ENCODE data around the gene NLRC3.
"Not testable (repeated sequence)": the region's sequence is repeated elsewhere in the genome, so short reads cannot be mapped to it uniquely, and the experiment has no call there.

The NLRC3 gene

GRCh38 chr16:3510416-3510815 is 66.8 kb downstream of the NLRC3 start:
- DNase-seq = no peak

GRCh38 chr16:3509470-3509928 is 67.7 kb downstream of the NLRC3 start:
- peak; percentile 80 for DNase-seq

DNA sequence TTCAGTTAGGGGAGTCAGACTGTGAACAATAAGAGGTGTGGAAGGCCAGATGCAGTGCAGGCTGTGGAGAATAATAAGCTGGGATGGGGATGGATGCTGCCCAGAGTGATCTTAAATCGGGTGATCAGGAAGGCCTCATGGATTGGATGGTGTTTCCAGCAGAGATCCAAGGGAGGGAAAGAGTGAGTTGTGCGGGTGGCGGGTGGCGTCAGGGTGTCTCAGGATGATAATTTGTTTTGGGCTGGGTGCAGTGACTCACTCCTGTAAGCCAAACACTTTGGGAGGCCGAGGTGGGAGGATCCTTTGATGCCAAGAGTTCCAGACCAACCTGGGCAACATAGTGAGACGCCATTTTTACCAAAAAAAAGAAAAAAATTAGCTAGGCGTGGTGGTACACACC is 68.5 kb downstream of the NLRC3 start:
- DNase-seq = no peak

- DNase-seq = peak; percentile 67
Observed at GRCh38 chr16:3503523-3503922, 73.7 kb downstream of the NLRC3 start.

GRCh38 chr16:3501783-3502400 is 75.3 kb downstream of the NLRC3 start:
- DNase-seq = no peak

DNA sequence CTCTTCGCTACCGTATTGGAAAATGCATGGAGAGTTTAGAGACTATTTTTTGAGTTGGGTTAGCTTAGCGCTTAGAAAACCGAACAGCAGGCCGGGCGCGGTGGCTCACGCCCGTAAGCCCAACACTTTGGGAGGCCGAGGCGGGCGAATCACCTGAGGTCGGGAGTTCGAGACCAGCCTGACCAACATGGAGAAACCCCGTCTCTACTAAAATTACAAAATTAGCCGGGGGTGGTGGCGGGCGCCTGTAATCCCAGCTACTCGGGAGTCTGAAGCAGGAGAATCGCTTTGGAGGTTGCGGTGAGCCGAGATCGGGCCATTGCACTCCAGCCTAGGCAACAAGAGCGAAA is 75.8 kb downstream of the NLRC3 start:
- DNase-seq = not testable (repeated sequence)

DNA sequence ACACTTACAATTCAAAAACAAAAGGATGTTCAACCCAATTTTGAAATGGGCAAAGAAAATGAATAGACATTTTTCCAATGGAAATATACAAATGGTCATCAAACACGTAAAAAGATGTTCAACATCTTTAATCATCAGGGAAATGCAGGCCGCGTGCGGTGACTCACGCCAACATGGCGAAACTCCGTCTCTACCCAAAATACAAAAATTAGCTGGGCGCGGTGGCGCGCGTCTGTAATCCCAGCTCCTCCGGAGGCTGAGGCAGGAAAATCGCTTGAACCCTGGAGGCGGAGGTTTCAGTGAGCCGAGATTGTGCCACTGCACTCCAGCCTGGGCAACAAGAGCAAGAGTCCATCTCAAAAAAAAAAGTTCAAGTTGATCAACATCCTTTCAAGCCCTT is 78.2 kb downstream of the NLRC3 start:
- DNase-seq = no peak

DNA sequence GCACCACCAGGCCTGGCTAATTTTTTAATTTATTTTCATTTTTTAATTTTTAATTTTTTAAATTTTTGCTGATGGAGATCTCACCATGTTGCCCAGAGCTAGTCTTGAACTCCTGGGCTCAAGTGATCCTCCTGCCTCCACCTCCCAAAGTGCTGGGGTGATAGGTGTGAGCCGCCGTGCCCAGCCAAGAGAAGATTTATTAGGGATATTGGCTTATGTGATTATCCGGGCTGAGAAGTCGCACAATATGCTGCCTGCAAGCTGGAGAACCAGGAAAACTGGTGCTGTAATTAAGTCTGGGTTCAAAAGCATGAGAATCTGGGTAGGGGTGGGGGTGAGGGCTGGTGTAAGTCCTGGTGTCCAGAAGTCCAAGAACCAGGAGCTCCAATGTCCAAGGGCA is 79.4 kb downstream of the NLRC3 start:
- DNase-seq = no peak

- no peak for DNase-seq
Observed at GRCh38 chr16:3496386-3496785, 80.8 kb downstream of the NLRC3 start.

DNA sequence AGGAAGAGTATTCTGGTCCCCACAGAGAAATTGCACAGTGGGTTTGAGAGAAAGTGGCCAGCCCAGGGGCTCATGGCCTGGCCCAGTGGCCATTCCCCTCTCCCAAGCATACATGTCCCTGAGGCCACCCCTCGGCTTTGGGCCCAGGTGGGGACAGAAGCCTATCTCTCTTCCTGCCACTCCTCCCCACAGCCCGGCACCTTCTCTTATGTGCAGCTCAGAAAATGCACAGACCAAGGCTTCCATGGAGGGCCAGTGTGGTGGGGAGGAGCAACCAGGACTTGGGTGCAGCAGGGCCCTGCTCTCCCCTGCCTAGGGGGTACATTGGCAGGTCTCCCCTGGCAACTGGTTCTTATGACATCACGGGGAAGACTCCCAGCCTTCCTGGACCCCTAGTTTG is 82.0 kb downstream of the NLRC3 start, which contains the start of gene C16orf90:
Gene C16orf90, minus strand, starts transcription at position 314 of the 400 bp plus-strand sequence. Its CDS starts 68 bp downstream, at position 246.
- no peak for DNase-seq

GRCh38 chr16:3494386-3494973 is 82.7 kb downstream of the NLRC3 start:
- no peak for DNase-seq

DNA sequence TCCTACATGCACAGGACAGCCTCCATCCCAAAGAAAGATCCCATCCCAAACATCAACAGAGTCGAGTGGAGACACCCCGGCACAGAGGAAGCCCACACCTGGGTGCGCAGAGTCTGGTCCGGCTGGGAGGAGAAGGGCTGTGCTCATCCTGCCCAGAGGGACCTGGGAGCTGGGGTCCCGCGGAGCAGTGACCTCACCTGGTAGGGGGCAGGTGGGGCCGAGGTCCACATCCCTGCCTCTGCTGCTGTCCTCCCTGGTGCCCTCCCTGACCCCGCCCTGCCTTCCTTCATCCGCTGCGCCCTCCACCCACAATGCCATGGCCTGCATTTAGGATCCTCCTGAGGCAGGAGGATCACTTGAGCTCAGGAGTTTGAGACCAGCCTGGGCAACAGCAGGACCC is 84.8 kb downstream of the NLRC3 start:
- DNase-seq = no peak

DNA sequence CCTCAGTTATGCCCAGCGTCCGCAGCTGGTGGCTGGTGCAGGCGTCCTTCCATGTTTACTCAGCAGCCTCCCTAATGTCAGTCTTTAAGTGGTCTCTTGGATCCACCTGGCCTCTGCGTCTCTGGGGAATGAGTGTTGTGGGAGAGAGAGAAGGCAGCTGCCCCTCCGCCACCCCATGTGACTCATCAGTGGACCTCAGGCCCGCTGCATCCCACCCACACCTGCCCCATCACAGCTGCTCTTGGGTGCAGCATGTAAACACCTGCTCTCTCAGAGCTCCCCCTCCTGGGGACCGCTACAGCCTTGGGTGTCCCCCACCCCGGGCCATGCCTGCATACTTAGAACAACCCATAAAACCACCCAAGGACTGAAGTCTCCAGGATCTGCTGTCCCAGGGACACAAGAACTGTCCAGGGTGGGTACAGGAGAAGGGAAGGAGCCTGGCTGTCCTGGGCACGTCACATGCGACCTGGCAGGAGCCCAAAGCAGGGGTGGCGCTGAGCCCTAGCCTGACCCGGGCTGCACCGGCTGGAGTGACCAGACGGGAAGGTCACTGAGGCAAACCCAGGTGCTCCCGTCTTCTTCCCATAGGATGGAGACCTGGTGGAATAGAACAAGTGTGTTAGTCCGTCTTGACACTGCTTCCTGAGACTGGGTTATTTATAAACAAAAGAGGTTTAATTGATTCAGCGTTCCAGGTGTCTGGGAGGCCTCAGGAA is 86.1 kb downstream of the NLRC3 start:
- DNase-seq = no peak

Data from central memory CD4-positive, alpha-beta T cell (primary cell).